ENCODE results near the gene PSMC5. TPM values are rescaled to one million over a fixed set of nuclear protein-coding genes. Genes with fewer than 3 reads are reported as not detected.

The PSMC5 gene
- polyA plus RNA-seq, 1 donor (not counting 4 experiments of a cell fraction or from before 2014, with no cell fraction given) = 141 TPM

DNA sequence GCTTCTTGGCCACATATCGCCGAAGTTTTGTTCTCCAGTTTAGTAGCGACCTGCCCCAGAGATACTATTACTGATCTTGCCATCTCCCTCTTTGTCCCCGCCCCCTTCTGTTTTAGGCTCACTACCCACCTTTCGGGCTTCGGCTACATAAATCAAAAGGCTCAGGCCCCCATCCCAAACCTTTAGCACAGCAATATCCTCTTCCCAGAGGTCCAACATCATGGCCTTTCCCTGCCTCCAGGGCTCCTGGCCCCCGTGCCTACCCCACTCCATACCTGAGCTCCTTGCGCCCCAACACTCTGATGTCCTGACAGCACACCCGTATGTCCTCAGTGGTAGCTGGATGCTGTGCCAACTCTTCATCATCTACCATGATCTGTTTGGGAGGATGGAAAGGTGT lies 2.9 kb upstream of the PSMC5 start:
- Histone ChIP-seq H3K4me1 (ENCODE audit: control insufficient read depth, extremely low read depth, insufficient read depth, low read length) (peaks cover 17% of the 10 kb centered on the region), H3K36me3 (ENCODE audit: control insufficient read depth in 2 of 2, extremely low read depth in 1 of 2, insufficient read depth in 2 of 2, low read length in 2 of 2) (peaks cover 45 to 52% of the 10 kb centered on the region in 2 experiments), H3K9me1 (ENCODE audit: control insufficient read depth, extremely low read depth, insufficient read depth, low read length) (no peaks in the 10 kb centered on the region), H3K27ac (ENCODE audit: control insufficient read depth, insufficient read depth, low read length) (no peak overlapping the region), H3K4me2 (ENCODE audit: control insufficient read depth, extremely low read depth, insufficient read depth, low read depth, low read length) (no peak overlapping the region), H2AFZ (ENCODE audit: control insufficient read depth, low read length) (no peak overlapping the region), H3K79me2 (ENCODE audit: control insufficient read depth, insufficient read depth, low read length) (peaks cover 58% of the 10 kb centered on the region), H3K4me3 (ENCODE audit: control insufficient read depth in 2 of 3, extremely low read depth in 1 of 3, insufficient read depth in 2 of 3, low read depth in 1 of 3, low read length in 3 of 3) (no peak overlapping the region), H3K9ac (ENCODE audit: control insufficient read depth, extremely low read depth, insufficient read depth, low read length) (no peak overlapping the region), H4K20me1 (ENCODE audit: control insufficient read depth, extremely low read depth, insufficient read depth, low read length) (peaks cover 9% of the 10 kb centered on the region), H3K9me3 (ENCODE audit: control insufficient read depth, low read depth, low read length) (no peaks in the 10 kb centered on the region), H3K27me3 (ENCODE audit: control insufficient read depth, extremely low read depth, insufficient read depth, low read length) (no peaks in the 10 kb centered on the region)
- dilution Hi-C loops (cut with MboI; ENCODE audit: extremely low pct_ligation_motif_present, low sequenced_read_pairs) = no loop called here
- no peak for TF ChIP-seq EZH2 (IDR thresholded peaks at IDR 0.05; ENCODE audit: low read length)
- no peak for TF ChIP-seq CTCF (optimal IDR thresholded peaks at IDR 0.05 in 1 of 3, IDR thresholded peaks at IDR 0.05 in 1 of 3, conservative IDR thresholded peaks at IDR 0.05 in 1 of 3; ENCODE audit: extremely low read depth in 1 of 3, insufficient read depth in 2 of 3, low read length in 3 of 3)
- FAIRE-seq = no peak
- no peak for DNase-seq (ENCODE audit: low read depth, low spot score)

GRCh38 chr17:63826468-63827001 lies 696 bp upstream of the PSMC5 start:
- Histone ChIP-seq H3K9ac (ENCODE audit: control insufficient read depth, extremely low read depth, insufficient read depth, low read length) (peak overlapping the region; percentile 96), H3K4me1 (ENCODE audit: control insufficient read depth, extremely low read depth, insufficient read depth, low read length) (peaks cover 19% of the 10 kb centered on the region), H4K20me1 (ENCODE audit: control insufficient read depth, extremely low read depth, insufficient read depth, low read length) (peaks cover 3% of the 10 kb centered on the region), H3K79me2 (ENCODE audit: control insufficient read depth, insufficient read depth, low read length) (peaks cover 64% of the 10 kb centered on the region), H3K9me1 (ENCODE audit: control insufficient read depth, extremely low read depth, insufficient read depth, low read length) (no peaks in the 10 kb centered on the region), H3K4me2 (ENCODE audit: control insufficient read depth, extremely low read depth, insufficient read depth, low read depth, low read length) (peak overlapping the region; percentile 97), H3K27ac (ENCODE audit: control insufficient read depth, insufficient read depth, low read length) (peak overlapping the region; percentile 98), H2AFZ (ENCODE audit: control insufficient read depth, low read length) (peak overlapping the region; percentile 95), H3K9me3 (ENCODE audit: control insufficient read depth, low read depth, low read length) (no peaks in the 10 kb centered on the region), H3K36me3 (ENCODE audit: control insufficient read depth in 2 of 2, extremely low read depth in 1 of 2, insufficient read depth in 2 of 2, low read length in 2 of 2) (peaks cover 52 to 55% of the 10 kb centered on the region in 2 experiments), H3K27me3 (ENCODE audit: control insufficient read depth, extremely low read depth, insufficient read depth, low read length) (no peaks in the 10 kb centered on the region), H3K4me3 (ENCODE audit: control insufficient read depth in 2 of 3, extremely low read depth in 1 of 3, insufficient read depth in 2 of 3, low read depth in 1 of 3, low read length in 3 of 3) (peak overlapping the region; percentile 77 to 92 (median 78))
- TF ChIP-seq CTCF (optimal IDR thresholded peaks at IDR 0.05 in 1 of 3, IDR thresholded peaks at IDR 0.05 in 1 of 3, conservative IDR thresholded peaks at IDR 0.05 in 1 of 3; ENCODE audit: extremely low read depth in 1 of 3, insufficient read depth in 2 of 3, low read length in 3 of 3) (no peak), EZH2 (IDR thresholded peaks at IDR 0.05; ENCODE audit: low read length) (no peak)
- FAIRE-seq (no peak), DNase-seq (ENCODE audit: low read depth, low spot score) (no peak)
- dilution Hi-C loops (cut with MboI; ENCODE audit: extremely low pct_ligation_motif_present, low sequenced_read_pairs) = no loop called here

All from keratinocyte (primary cell).